HuH-7 (cell line): Measurements from ENCODE around the gene MDGA2.
A peak's percentile ranks its signal among the peaks of the same experiment; 100 is the strongest.

Experiments
- DNase-seq: peaks from one replicate; pipeline ENCODE4 v3.0.0; 2011; ENCODE audit warnings: low spot score

The MDGA2 gene

DNA sequence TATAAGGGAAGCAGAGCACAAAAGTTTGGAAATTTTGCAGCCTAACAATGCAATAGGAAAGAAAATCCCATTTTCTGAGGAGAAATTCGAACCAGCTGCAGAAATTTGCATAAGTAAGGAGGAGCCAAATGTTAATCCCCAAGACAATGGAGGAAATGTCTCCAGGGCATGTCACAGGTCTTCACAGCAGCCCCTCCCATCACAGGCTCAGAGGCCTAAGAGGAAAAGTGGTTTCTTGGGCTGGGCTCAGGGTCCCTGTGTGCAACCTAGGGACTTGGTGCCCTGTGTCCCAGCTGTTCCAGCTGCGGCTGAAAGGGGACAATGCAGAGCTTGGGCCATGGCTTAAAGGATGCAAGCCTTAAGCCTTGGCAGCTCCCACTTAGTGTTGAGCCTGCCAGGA, 190.0 kb downstream of the MDGA2 start:
- no peak for DNase-seq

DNA sequence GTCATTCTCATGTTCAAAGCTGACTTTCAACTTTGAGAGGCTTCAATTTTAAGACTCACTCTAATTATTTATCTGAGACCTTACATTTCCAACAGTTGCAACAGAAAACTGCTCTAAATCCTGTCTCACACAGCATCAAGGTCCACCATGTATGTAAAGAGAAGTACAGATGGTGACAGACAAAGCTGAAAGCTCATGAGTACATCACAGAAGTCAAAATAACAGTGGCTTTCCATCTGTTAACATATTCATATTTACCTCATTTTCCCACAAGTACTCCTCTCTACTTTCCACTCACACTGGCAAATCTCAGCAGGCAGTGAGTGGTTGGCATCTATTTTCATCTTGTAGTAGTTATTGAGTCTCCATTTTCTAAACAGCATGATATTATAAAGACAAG, 192.0 kb downstream of the MDGA2 start:
- no peak for DNase-seq

DNA sequence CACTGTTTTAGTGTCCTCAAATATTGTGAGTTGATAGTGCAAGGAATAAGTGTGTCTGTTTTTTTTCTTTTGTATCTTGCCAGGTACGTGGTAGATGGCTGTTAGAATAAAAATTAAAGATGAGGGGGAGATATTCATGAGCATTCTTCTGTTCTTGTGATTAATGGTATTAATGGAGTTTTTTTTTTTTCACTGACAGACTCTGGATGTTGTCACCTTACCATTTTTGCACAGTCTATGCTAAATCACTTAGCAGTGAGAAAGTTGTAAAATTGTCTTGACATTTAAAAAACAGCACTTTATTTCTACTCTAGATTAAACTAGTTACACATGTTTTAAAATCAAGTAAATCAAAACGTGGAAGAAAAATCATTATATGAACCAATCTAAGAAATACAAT, 204.3 kb downstream of the MDGA2 start:
- no peak for DNase-seq

DNA sequence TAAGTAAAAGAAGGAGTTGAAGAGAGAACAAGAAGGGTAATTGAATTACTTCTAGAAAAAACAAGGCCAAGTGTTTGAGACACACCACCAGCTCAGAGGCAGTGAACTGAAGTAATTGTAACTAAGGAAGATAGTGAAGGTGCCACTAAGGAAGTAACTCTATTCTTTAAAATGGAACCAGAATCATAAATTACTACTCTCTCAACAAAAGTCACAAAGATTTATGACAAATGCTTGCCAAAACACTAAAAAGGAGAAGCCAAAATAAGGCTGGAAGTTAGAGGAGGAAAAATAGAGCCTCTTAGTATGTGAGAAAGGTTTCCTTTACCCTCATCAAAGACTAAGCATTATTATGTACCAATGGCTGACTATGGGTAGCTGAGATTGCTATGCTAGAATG, 208.5 kb downstream of the MDGA2 start:
- no peak for DNase-seq

DNA sequence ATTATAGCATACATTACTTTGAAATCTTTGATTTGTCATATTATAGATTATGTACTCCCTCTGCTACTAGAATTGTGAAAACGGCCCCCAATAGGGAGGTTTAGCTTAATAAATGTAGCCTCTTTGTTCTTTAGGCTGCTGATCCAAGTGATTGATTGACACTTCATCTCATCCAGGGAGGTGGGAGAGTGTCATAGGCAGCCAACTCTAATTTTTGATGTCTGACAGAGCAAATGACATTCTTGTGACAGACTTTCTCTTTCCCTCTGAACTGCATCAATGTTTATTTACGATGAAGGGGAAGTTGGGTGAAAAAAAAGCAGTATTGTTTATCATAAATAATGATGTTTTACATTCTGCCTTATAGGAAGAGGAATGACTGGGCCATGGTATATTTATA, 221.4 kb downstream of the MDGA2 start:
- DNase-seq: no peak

GRCh38 chr14:47447076-47447475, 228.3 kb downstream of the MDGA2 start:
- DNase-seq: no peak

GRCh38 chr14:47442211-47442610, 233.2 kb downstream of the MDGA2 start:
- DNase-seq: peak; percentile 0

GRCh38 chr14:47439953-47440352, 235.5 kb downstream of the MDGA2 start:
- no peak for DNase-seq

GRCh38 chr14:47438650-47439140, 236.7 kb downstream of the MDGA2 start:
- DNase-seq: no peak

DNA sequence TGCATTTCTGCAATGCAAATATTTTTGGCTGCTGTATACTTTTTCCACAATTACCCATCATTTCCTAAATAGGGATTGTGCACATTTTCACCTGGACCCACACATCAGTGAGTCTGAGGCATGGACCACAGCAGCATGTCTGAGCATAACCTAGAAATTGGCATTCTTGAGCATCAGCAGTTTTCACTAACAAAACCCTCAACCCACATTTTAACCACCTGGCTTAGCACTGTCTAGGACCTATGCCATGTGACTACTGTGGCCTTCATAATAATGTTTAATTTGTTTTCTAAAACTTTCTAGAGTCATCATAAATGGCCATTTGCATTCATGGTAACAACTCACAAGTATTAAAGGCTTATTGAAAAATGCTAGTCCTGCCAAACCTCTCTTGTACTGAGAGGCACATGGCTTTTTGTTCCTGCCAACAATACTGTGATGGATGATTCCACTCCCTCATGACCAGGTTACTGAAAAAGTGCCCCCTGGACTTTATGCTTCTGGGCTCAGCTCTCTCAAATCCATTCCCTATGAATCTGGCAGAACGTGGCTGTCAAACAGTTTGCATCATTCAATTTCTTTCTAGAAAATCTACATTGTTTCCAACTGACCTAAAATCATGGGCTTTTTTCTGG, 240.0 kb downstream of the MDGA2 start:
- DNase-seq: no peak

GRCh38 chr14:47427629-47428028, 247.8 kb downstream of the MDGA2 start:
- DNase-seq: no peak

GRCh38 chr14:47425302-47425701, 250.1 kb downstream of the MDGA2 start:
- no peak for DNase-seq

- DNase-seq: no peak
Measured at GRCh38 chr14:47422191-47422590, 253.2 kb downstream of the MDGA2 start.

GRCh38 chr14:47411523-47411922, 263.9 kb downstream of the MDGA2 start:
- no peak for DNase-seq

DNA sequence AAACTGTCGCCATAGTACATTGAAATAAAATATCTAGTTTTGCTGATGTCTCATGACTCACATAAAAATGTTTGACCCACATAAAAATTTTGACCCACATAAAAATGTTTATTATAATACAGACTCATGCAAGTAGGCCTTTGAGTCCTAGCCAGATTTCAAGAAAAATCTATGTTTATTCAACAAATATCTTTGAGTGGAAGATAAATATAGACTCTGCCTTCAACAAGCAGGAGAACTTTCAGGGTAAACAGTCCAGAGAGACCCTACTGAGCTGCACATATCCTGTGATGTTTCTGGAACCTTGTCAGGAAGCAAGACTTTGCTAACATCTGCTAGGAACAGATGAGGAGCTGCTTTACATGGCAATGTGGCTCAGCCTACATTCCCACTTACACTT, 283.1 kb downstream of the MDGA2 start:
- no peak for DNase-seq

DNA sequence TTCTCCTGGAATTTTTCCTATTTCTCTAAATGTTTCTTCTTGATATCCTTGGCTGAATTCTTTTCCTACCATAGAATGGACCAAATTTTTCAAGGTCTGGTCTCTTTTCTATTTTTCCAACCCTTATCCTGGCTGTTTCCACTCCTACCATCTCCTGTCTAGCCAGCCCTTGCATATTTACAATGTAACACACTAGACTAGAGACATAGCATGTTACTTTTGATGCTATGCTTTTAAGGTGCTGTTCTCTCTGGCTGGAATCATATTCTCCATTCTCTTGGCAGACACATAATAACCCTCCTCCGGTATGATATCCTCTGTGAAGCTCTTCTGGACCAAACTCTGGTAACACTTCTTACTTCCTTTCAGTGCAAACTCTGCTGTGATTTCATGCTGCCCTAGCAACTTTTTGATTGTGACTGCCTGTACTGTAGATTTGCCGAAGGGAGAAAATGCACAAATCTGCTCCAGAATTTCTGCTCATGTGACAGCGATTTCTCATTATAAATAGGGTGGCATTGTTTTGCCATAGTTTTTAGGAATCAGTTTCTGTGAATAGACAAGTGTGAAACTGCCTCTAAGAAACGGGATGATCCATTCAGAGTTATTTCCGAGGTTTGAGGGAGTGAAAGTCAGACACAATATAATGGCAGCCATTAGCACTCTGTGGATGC, 284.4 kb downstream of the MDGA2 start:
- DNase-seq: no peak

- no peak for DNase-seq
Measured at GRCh38 chr14:47389535-47389934, 285.9 kb downstream of the MDGA2 start.

GRCh38 chr14:47366006-47366405, 309.4 kb downstream of the MDGA2 start:
- DNase-seq: no peak

- DNase-seq: no peak
Measured at GRCh38 chr14:47365233-47365632, 310.2 kb downstream of the MDGA2 start.

DNA sequence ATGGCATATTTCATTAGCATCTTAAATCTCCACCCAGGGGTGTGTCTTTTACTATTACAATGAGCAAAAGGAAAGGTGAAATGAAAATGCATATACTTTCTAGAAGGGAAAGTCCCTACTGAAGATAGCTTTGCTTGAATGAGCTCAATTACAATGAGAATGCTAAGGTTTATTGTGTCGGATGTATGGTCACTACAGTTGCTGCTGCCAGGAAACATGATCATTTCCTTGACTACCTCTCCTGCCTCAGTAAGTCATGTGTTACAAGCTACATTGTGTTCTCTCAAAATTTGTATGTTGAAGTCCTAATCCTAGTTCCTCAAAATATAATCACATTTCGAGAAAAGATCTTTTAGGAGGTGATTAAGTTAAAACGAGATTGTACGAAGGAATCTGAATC, 322.2 kb downstream of the MDGA2 start:
- no peak for DNase-seq

DNA sequence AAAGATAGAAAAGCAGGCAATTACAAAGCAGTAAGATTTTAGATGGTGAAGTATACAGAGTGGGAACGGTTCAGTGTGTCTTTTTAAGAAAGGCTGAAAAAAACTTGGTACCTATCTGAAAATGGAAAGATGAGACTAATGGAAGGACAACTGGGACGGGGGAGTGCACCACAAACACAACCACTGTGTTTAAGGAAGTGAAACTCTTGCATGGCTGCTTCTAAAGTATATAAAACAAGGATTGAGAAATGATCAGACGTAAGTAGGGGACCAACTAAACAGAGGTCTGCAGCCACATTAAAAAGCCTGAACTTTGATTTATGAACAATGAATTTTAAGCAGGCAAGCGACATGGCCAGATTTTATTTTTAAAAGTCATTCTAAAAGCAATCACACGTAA, 328.6 kb downstream of the MDGA2 start:
- no peak for DNase-seq

GRCh38 chr14:47345016-47345415, 330.4 kb downstream of the MDGA2 start:
- no peak for DNase-seq

- DNase-seq: no peak
Measured at GRCh38 chr14:47332939-47333338, 342.5 kb downstream of the MDGA2 start.

GRCh38 chr14:47332106-47332505, 343.3 kb downstream of the MDGA2 start:
- no peak for DNase-seq
